ENCODE measurements around the gene MAPK1IP1L.
"Not testable (repeated sequence)": the region's sequence is repeated elsewhere in the genome, so short reads cannot be mapped to it uniquely, and the experiment has no call there.

The MAPK1IP1L gene

GRCh38 chr14:55051423-55052268, at the start of gene MAPK1IP1L:
TSS of gene MAPK1IP1L (plus strand) at chr14:55051647. CDS start at chr14:55061684, 10,037 bp downstream.
- DNase-seq = peak; percentile 89

DNA sequence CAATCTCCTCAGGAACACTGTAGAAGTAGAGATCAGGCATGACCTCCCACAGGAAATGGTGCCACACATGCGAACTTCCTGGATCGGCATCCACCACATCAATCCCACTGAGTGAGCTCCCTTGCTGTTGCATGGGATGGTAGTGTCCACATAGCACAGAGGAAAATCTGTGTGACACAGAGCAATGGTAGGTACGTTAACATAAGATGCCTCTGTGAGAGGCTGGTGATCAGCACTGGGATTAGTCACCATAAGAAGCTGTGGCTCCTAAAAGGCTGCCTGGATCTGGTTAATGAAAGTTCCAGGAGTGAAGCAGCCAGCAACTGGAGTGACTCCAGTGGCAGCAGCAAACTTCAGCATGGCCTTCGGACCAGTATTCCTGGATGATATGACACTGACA, 46.4 kb upstream of the MAPK1IP1L start:
- no peak for DNase-seq

- DNase-seq = no peak
Observed at GRCh38 chr14:55015006-55015405, 36.4 kb upstream of the MAPK1IP1L start.

GRCh38 chr14:55019968-55020554, 31.4 kb upstream of the MAPK1IP1L start:
- no peak for DNase-seq

DNA sequence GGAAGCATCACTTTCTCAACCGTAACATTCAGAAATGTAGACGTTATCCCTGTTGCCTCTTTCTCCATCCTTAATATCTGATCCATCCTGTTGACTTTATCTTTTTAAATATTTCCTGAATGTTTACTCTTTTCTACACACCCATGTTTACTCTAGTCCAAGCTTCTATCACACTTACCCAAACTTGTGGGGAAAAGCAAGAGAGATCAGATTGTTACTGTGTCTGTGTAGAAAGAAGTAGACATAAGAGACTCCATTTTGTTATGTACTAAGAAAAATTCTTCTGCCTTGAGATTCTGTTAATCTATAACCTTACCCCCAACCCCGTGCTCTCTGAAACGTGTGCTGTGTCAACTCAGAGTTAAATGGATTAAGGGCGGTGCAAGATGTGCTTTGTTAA, 27.1 kb upstream of the MAPK1IP1L start:
- DNase-seq = not testable (repeated sequence)

GRCh38 chr14:55025948-55026347, 25.5 kb upstream of the MAPK1IP1L start:
- no peak for DNase-seq

GRCh38 chr14:55026441-55026792, 25.0 kb upstream of the MAPK1IP1L start:
- no peak for DNase-seq

DNA sequence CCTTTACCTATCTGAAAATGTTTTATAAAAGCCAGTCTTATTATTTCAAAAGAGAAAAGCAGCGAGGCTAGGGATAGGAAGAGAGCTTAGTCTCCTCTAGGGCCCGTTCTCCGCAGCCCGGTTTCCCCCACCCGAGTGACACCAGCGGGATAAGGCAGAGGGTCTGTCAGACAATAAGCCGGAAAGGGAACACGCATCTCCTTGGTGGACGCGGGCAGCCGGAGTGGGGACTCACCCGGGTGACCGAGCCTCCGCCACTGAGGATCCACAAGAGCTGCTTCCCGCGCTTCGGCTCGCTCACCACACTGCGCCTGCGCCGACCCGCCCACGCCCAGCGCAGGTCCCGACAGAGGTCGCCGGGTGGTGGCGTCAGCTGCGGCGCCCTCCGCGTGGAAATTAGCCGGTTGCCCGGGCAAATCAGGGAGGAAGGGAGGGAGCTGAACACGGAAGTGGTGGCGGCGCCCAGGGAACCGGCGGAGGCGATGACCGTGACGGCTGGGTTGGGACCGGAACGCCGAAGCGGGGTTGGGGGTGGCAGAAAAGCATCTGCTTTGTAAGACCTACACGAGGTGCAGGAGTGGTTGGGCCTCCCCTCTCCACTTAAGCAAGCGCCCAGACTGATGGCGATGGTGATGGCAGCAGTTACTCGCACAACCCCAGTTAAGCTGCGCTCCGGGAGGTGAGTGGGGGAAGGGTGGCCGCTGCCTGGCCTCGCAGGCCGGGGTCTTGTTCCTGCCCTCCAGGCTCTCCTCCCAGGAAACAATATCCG, 24.5 kb upstream of the MAPK1IP1L start, which contains the start of the genes SOCS4 and WDHD1:
SOCS4 (plus strand) TSS at position 444 of the 769 bp plus-strand sequence. CDS start 15,806 bp downstream, outside the sequence.
WDHD1 (minus strand) TSS at position 307 of the 769 bp plus-strand sequence. CDS start 312 bp downstream, outside the sequence.
- DNase-seq = peak; percentile 97

DNA sequence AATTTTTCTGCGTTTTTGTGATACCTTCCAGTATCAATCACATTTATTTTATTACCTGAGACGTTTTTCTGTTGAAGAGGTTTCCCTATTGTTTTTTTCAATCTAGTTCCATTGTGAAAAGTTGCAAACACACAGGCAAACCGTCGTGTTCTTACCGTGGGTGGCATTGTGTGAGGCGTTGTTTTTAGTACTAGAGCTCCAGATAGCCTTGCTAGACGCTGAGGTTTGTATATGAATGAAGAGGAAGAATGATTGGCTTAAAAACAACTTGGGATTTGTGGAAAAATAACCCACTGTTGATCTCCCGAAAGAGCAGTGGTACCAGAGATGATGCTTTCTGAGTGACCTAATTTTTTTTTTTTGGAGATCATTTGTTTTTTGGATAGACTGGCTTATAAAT, 23.4 kb upstream of the MAPK1IP1L start:
- DNase-seq = no peak

- no peak for DNase-seq
Observed at GRCh38 chr14:55028476-55028875, 23.0 kb upstream of the MAPK1IP1L start.

DNA sequence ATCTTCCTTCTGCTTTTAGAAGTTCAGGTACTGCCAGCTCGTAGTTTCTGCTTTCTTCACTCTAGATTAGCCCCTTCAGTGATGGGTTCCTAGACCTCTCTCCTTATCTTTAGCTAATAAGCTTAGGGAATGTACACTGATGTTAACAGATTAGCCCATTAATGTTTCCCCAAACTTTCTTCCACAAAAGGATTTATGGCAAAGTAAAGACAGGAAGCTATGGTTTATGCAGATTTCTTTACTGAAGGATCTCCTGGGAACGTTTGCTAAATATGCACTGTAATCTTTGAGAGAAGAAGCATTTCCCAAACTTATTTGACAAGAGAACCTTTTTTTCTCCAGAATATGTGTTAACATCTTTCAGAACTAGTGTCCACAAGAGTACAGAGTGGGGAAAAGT, 20.3 kb upstream of the MAPK1IP1L start:
- DNase-seq = no peak

DNA sequence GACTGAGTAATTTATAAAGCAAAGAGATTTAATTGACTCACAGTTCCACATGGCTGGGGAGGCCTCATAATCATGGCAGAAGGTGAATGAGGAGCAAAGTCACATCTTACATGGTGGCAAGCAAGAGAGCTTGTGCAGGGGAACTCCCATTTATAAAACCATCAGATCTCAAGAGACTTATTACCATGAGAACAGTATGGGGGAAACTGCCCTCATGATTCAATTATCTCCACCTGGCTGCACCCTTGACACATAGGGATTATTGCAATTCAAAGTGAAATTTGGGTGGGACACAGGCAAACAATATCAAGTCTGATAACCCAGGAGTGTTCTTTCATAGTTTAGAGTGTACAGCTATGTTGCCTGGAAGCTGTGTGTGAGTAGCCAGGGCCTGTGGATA, 13.5 kb upstream of the MAPK1IP1L start:
- DNase-seq = not testable (repeated sequence)

GRCh38 chr14:55038708-55039107, 12.7 kb upstream of the MAPK1IP1L start:
- no peak for DNase-seq

DNA sequence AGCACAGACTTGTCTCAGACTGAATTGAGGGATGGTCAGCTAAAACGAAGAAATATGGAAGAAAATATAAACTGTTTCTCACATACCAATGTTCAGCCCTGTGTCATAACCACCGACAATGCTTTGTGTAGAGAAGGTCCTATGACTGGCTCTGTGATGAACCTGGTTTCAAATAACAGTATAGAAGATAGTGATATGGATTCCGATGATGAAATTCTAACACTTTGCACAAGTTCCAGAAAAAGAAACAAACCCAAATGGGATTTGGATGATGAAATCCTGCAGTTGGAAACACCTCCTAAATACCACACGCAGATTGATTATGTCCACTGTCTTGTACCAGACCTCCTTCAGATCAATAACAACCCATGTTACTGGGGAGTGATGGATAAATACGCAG, 7.9 kb upstream of the MAPK1IP1L start:
- no peak for DNase-seq

DNA sequence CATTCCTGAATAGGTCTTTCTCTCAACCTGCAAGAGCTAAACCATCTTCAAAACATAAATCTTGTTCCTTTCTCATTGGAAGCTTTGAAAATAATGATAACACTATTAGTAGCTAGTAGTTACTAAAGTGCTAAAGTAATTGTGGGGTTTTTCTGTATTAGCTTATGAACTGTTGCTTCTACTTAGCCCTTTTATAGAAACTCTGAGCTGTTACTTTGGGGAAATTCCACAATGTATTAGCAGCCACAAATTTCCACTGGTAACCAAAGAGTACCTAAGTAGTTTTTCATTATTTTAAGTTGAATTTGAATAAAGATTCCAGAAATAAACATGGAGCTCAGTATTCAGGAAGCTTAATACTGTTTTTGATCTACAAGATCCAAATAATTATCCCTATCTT, 6.4 kb upstream of the MAPK1IP1L start:
- DNase-seq = no peak

GRCh38 chr14:55047301-55048053, 4.0 kb upstream of the MAPK1IP1L start:
- no peak for DNase-seq

DNA sequence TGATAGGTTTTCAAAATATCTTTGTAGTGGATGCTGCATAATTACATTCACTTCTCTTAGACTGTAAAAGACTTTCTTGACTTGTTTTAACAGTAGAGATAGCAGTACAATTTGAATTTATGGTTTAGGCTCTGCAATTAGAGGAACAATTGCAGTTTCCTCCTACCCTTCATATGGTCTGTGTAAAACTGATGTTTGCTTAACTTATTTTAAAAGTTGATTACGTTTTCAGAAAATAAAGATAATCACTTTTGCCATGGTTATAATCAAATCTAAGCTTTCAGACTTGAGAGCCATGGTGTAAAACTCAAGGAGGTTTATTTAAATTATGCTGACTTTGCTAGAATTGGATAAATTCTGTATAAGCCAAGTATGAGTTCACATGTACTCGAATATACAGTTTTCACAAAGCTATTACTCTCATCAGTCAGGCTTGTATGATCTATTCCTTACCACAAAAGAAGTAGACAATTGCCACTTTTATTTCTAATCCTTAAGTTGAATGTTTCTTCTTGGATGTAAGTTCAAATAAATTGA, 2.5 kb upstream of the MAPK1IP1L start:
- DNase-seq = no peak

GRCh38 chr14:55051165-55051422, 353 bp upstream of the MAPK1IP1L start:
- no peak for DNase-seq

GRCh38 chr14:55052269-55052930, 953 bp downstream of the MAPK1IP1L start:
- DNase-seq = no peak

- no peak for DNase-seq
Observed at GRCh38 chr14:55053018-55053417, 1.6 kb downstream of the MAPK1IP1L start.

GRCh38 chr14:55053500-55053899, 2.1 kb downstream of the MAPK1IP1L start:
- DNase-seq = no peak

DNA sequence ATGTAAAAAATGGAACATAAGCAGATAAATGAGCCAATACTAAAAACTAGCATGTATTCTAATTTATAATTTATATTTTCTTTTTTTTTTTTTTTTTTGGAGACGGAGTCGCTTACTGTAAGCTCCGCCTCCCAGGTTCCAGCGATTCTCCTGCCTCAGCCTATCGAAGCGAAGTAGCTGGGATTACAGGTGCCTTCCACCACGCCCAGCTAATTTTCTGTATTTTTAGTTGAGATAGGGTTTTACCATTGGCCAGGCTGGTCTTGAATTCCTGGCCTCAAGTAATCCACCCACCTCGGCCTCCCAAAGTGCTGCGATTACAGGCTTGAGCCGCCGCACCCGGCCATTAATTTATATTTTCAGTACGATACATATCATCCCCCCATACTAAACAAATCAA, 2.7 kb downstream of the MAPK1IP1L start:
- no peak for DNase-seq
